DND-41 (cell line): ENCODE data around the gene MYLK4.

ENCODE experiments used
- ATAC-seq: fragments of 200-7000 bp; cut with Tn5 transposase; 3 replicates; pipeline ENCODE4 v1.9.1; 2021; ENCODE audit warnings: low read depth; ENCODE audit not compliant: insufficient read depth
- DNase-seq: peaks from one replicate; pipeline ENCODE4 v3.0.0-alpha.2; 2020
- H2AFZ ChIP-seq: 2 replicates; pipeline ENCODE4 v1.6.0; 2012; ENCODE audit warnings: low read depth, low read length
- H3K27ac ChIP-seq: 2 replicates; pipeline ENCODE4 v1.5.1; 2012; ENCODE audit warnings: low read length, inconsistent platforms
- H3K27me3 ChIP-seq: fragments of 200-600 bp; sonication (generic); 2 replicates; pipeline ENCODE4 v1.6.0; 2012; ENCODE audit warnings: low read length, mild to moderate bottlenecking, inconsistent platforms; ENCODE audit not compliant: insufficient read depth, poor library complexity
- H3K36me3 ChIP-seq: 2 replicates; pipeline ENCODE4 v1.5.1; 2012; ENCODE audit warnings: low read length, inconsistent platforms; ENCODE audit not compliant: insufficient read depth
- H3K4me1 ChIP-seq: 2 replicates; pipeline ENCODE4 v1.5.1; 2012; ENCODE audit warnings: mild to moderate bottlenecking, low read length; ENCODE audit not compliant: insufficient read depth
- H3K4me2 ChIP-seq: 2 replicates; pipeline ENCODE4 v1.6.0; 2012; ENCODE audit warnings: mild to moderate bottlenecking, moderate library complexity, low read length, inconsistent platforms; ENCODE audit not compliant: insufficient read depth
- H3K4me3 ChIP-seq, 2 experiments: fragments of 200-600 bp in 1 of 2; shearing (Covaris generic) in 1 of 2; 2 replicates each; pipeline ENCODE4 v1.5.1; 2012 to 2016; ENCODE audit warnings: inconsistent platforms in 2 of 2, low read length in 2 of 2, mild to moderate bottlenecking in 2 of 2, low read depth in 1 of 2, moderate library complexity in 1 of 2
- H3K79me2 ChIP-seq: 2 replicates; pipeline ENCODE4 v1.6.0; 2012; ENCODE audit warnings: low read length, inconsistent platforms; ENCODE audit not compliant: insufficient read depth
- H3K9ac ChIP-seq: 2 replicates; pipeline ENCODE4 v1.6.0; 2012; ENCODE audit warnings: low read depth, mild to moderate bottlenecking, inconsistent platforms, low read length, moderate library complexity
- H3K9me3 ChIP-seq: 2 replicates; pipeline ENCODE4 v1.5.1; 2012; ENCODE audit warnings: low read length, moderate library complexity, mild to moderate bottlenecking, inconsistent platforms; ENCODE audit not compliant: insufficient read depth, severe bottlenecking
- H4K20me1 ChIP-seq: 2 replicates; pipeline ENCODE4 v1.6.0; 2012; ENCODE audit warnings: low read length; ENCODE audit not compliant: insufficient read depth
- CTCF ChIP-seq: IDR thresholded peaks from 2 replicates; pipeline ENCODE4 v1.5.1; 2012; ENCODE audit warnings: borderline replicate concordance, low read length, moderate library complexity, mild to moderate bottlenecking; ENCODE audit not compliant: poor library complexity, severe bottlenecking; ENCODE audit errors: extremely low read depth
- EZH2 ChIP-seq: IDR thresholded peaks from 3 replicates; pipeline ENCODE4 v1.6.1; 2012; ENCODE audit warnings: borderline replicate concordance, low read depth, mild to moderate bottlenecking, moderate library complexity, low read length, inconsistent platforms; ENCODE audit not compliant: severe bottlenecking

Gene MYLK4

GRCh38 chr6:2746557-2747061 lies 4.1 kb downstream of the MYLK4 start:
- Histone ChIP-seq H3K4me2 (no peak overlapping the region), H2AFZ (no peak overlapping the region), H3K4me3 (no peak overlapping the region), H3K27me3 (no peaks in the 10 kb centered on the region), H3K9me3 (no peaks in the 10 kb centered on the region), H3K27ac (no peak overlapping the region), H4K20me1 (no peaks in the 10 kb centered on the region), H3K36me3 (no peaks in the 10 kb centered on the region), H3K79me2 (no peaks in the 10 kb centered on the region), H3K9ac (no peak overlapping the region), H3K4me1 (peaks cover 3% of the 10 kb centered on the region; the same call in 1 of the 2 replicates)
- no peak for DNase-seq
- no peak for TF ChIP-seq CTCF
- no peak for TF ChIP-seq EZH2
- ATAC-seq: no peak

GRCh38 chr6:2745246-2745645 lies 5.5 kb downstream of the MYLK4 start:
- Histone ChIP-seq H3K4me3 (no peak overlapping the region), H2AFZ (no peak overlapping the region), H3K4me2 (no peak overlapping the region), H3K27ac (no peak overlapping the region), H3K9me3 (no peaks in the 10 kb centered on the region), H3K4me1 (no peaks in the 10 kb centered on the region), H4K20me1 (no peaks in the 10 kb centered on the region), H3K36me3 (no peaks in the 10 kb centered on the region), H3K9ac (no peak overlapping the region), H3K27me3 (no peaks in the 10 kb centered on the region), H3K79me2 (no peaks in the 10 kb centered on the region)
- DNase-seq (no peak), ATAC-seq (no peak)
- TF ChIP-seq EZH2: no peak
- no peak for TF ChIP-seq CTCF

- H3K79me2 ChIP-seq: no peaks in the 10 kb centered on the region
- no peak overlapping the region for H3K9ac ChIP-seq
- no peaks in the 10 kb centered on the region for H3K27me3 ChIP-seq
- H2AFZ ChIP-seq: no peak overlapping the region
- H3K36me3 ChIP-seq: no peaks in the 10 kb centered on the region
- DNase-seq (no peak), ATAC-seq (no peak)
- TF ChIP-seq CTCF: no peak
- no peak for TF ChIP-seq EZH2
- H3K4me3 ChIP-seq: no peak overlapping the region
- H3K4me1 ChIP-seq: no peaks in the 10 kb centered on the region
- H3K9me3 ChIP-seq: no peaks in the 10 kb centered on the region
- H3K4me2 ChIP-seq: no peak overlapping the region
- H3K27ac ChIP-seq: no peak overlapping the region
- H4K20me1 ChIP-seq: no peaks in the 10 kb centered on the region
Observed at GRCh38 chr6:2744778-2745177, 5.9 kb downstream of the MYLK4 start.
